RWPE1 (cell line): ENCODE data around the gene KCNS3.

Source experiments
- CTCF ChIA-PET: fragments of 350-600 bp; sonication (Branson Sonifier 250); formaldehyde crosslinking; extraction: SDS; loops from one replicate; lab custom pipeline; 2021; lab: Yijun Ruan, JAX
- POLR2A ChIA-PET: fragments of 400-600 bp; formaldehyde crosslinking; extraction: SDS; loops from one replicate; lab custom pipeline; 2020; ENCODE audit warnings: antibody characterized with exemption; ENCODE audit not compliant: low non-redundant PET; lab: Yijun Ruan, JAX
- DNase-seq: peaks from one replicate; pipeline ENCODE4 v3.0.0; 2012; ENCODE audit warnings: low spot score
- H3K27ac ChIP-seq: fragments of 450-650 bp; 2 replicates; pipeline ENCODE4 v1.5.1; 2017
- TF ChIP-seq, protein P1 (sequence below): fragments of 450-650 bp; conservative IDR thresholded peaks from 2 replicates; pipeline ENCODE4 v1.5.1; 2017; ENCODE audit warnings: low read depth, mild to moderate bottlenecking

Gene KCNS3, protein sequence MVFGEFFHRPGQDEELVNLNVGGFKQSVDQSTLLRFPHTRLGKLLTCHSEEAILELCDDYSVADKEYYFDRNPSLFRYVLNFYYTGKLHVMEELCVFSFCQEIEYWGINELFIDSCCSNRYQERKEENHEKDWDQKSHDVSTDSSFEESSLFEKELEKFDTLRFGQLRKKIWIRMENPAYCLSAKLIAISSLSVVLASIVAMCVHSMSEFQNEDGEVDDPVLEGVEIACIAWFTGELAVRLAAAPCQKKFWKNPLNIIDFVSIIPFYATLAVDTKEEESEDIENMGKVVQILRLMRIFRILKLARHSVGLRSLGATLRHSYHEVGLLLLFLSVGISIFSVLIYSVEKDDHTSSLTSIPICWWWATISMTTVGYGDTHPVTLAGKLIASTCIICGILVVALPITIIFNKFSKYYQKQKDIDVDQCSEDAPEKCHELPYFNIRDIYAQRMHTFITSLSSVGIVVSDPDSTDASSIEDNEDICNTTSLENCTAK

DNA sequence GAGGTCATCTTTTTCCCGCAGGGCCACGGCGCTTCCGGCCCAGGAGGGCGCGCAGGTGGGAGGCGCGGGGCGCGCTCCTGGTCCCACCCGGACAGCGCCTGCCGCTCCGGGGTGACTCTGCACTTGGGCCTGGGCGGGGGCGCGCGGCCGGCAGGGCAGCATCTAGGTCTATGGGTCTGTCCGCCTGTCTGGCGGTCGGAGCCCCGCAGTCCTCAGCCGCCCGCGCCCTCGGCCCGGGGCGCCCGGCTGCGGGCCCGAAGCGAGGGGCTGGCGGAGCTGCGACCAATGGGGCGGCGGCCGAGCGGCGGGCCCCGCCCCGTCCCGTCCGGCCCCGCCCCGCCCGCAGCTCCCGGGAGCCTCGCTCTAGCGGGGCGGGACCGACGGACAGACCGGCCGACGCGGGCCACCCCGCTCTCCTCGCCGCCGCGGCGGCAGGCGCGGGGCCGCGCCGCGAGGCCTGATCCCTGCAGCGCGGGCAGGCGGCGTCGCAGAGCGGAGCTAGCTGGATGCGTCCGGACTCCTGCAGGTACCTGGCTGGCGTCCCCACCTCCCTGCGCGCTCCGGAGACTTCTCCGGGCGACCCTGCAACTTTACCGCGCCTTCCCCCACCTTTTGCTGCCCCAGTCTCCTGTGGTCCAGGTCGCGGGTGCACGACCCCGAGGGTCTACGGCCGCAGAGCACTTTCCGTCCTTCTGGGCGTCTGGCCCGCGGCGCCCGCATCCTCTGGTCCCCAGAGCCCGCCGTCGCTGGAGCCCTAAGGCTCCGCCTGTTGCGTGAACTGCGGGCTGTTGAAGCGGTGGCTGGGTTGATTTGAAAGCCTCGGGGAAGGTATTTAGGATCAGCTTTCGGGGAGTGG lies at the start of gene KCNS3:
TSS of gene KCNS3 (plus strand) at position 387 of the 856 bp plus-strand sequence. CDS start 52,342 bp downstream, outside the sequence.
- TF ChIP-seq, protein P1, sequence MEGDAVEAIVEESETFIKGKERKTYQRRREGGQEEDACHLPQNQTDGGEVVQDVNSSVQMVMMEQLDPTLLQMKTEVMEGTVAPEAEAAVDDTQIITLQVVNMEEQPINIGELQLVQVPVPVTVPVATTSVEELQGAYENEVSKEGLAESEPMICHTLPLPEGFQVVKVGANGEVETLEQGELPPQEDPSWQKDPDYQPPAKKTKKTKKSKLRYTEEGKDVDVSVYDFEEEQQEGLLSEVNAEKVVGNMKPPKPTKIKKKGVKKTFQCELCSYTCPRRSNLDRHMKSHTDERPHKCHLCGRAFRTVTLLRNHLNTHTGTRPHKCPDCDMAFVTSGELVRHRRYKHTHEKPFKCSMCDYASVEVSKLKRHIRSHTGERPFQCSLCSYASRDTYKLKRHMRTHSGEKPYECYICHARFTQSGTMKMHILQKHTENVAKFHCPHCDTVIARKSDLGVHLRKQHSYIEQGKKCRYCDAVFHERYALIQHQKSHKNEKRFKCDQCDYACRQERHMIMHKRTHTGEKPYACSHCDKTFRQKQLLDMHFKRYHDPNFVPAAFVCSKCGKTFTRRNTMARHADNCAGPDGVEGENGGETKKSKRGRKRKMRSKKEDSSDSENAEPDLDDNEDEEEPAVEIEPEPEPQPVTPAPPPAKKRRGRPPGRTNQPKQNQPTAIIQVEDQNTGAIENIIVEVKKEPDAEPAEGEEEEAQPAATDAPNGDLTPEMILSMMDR, result no peak
- POLR2A ChIA-PET, result no interaction called here
- peak; percentile 64 for DNase-seq
- peak within 1 kb of the TSS; percentile 53 for H3K27ac ChIP-seq
- CTCF ChIA-PET, result interaction anchor here (0.7 to 1.8 kb wide), 3 partner anchors 239 to 500 kb away, joined by 3 to 5 read pairs (median 5); no protein-coding TSS in a partner anchor

DNA sequence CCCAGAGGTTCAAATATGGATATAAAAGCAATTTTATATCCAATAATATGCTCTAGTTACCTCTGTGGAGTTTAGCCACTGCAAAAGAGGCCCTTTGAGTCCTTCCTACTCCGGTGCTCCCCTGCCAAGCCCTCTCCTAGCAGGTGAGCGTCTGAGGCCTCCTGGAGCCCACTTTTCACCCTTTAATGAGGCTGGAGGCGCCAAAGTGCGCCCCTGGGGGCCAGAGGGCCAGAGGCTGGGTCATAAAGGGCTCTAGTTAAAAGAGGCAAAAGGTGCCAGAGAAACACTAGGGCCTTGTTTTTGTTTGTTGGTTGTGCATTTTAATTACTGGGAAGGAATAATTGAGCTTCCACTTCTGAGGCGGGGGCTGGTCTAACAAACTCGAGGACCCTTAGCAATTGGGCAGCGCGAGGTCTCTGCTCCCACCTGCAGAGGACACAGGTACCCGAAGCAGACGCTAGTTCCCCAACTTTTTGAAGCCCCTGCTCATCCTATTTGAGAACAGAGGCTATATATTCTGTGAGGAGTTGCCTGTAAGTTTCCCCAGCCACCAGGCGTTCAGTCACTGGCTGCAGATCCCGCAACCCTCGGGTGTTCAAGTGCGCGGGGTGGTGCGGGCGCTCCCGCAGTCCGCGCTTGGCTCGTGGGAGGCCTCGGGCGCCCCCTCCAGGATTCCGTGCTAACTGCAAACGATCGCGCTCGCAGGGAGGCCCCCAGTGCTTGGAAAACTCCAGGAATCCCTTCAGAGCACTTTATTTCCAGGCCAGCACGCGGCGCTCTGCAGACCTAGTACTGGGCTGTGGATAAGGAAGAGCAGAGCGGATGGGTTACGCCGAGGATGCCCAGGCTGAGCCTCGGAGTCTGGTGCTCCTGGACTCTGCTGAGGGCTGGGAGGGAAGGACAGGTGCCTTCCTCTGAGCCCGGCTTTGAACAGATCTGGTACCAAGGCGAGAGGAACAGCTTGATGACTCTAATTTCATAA lies 48.1 kb upstream of the KCNS3 start:
- peak; percentile 63 for DNase-seq

DNA sequence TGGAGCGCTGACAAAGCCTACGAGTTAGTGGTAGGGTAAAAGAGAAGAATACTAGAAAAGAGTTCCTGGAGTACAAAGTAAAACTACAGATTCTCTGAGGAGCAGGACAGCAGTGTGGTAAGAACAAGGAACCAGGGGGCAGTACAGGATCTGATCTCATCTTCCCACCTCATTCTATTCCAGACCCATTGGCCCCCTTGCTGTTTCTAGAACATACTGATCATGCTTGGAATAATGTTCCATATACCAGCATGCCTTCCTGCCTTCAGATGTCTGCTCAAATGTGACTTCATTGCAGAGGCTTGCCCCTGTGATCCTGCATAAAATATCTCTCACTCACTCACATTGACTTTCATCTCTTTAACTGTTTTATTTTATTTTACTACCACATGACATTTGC lies 43.0 kb upstream of the KCNS3 start:
- no peak overlapping the region for H3K27ac ChIP-seq
- ChIA-PET CTCF (no interaction called here), POLR2A (no interaction called here)
- no peak for DNase-seq
- TF ChIP-seq, protein P1, result no peak

More for the DNA sequence above, 48.1 kb upstream of the KCNS3 start:
- CTCF ChIA-PET, result interaction anchor here (0.7 to 1.8 kb wide), 8 partner anchors 9 to 448 kb away, joined by 3 to 8 read pairs (median 3); no protein-coding TSS in a partner anchor
- H3K27ac ChIP-seq, result no peak overlapping the region
- POLR2A ChIA-PET, result no interaction called here
- TF ChIP-seq, protein P1, result peak; percentile 94

DNA sequence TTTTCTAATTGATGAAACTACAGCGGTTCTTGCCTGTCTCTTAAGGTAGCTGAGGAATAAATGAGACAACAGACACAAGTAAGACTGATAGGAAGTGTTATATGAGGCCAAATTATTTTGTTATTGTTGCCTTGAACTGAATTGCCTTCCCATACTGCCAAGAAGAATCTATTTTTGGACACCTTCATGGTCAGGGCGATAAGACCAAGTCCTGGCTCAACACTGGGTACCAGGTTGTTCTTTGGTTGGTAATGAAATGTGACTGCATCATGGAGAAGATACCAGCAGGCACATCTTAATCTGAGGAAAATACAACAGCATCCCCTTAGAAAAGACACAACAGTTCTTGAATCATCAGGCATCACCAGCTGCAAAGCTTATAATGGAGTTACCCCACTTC lies 38.5 kb upstream of the KCNS3 start:
- CTCF ChIA-PET, result no interaction called here
- H3K27ac ChIP-seq, result no peak overlapping the region
- no peak for DNase-seq
- TF ChIP-seq, protein P1, result no peak
- POLR2A ChIA-PET, result no interaction called here

DNA sequence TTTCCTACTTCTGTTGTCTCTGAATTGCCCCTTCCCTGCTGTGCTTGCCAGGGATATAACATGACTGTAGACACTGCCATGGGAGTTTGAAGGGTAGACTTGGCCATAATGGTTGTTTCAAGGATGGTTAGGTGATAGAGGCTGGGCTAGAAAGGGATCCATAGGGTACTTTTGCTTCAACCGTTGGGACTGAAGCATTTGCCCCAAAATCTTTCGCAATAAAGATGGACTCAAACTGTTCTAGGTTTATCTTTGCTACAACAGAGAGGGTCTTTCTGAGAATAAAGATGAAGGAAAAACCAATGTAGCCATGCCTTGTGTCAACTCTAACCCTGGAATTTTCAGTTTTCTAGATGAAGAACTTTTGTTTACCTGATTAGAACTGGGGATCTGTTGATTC lies 35.0 kb upstream of the KCNS3 start:
- TF ChIP-seq, protein P1, result no peak
- H3K27ac ChIP-seq, result no peak overlapping the region
- no peak for DNase-seq
- ChIA-PET POLR2A (no interaction called here), CTCF (no interaction called here)
